Measurements from ENCODE around the gene PPL. TPM values are rescaled to one million over a fixed set of nuclear protein-coding genes. Genes with fewer than 3 reads are reported as not detected.

Gene PPL
- total and polyA plus RNA-seq, 2 of the 13 experiments (the other 11 are each of a cell fraction or from before 2014, with no cell fraction given) = 5.7 to 6.6 TPM

DNA sequence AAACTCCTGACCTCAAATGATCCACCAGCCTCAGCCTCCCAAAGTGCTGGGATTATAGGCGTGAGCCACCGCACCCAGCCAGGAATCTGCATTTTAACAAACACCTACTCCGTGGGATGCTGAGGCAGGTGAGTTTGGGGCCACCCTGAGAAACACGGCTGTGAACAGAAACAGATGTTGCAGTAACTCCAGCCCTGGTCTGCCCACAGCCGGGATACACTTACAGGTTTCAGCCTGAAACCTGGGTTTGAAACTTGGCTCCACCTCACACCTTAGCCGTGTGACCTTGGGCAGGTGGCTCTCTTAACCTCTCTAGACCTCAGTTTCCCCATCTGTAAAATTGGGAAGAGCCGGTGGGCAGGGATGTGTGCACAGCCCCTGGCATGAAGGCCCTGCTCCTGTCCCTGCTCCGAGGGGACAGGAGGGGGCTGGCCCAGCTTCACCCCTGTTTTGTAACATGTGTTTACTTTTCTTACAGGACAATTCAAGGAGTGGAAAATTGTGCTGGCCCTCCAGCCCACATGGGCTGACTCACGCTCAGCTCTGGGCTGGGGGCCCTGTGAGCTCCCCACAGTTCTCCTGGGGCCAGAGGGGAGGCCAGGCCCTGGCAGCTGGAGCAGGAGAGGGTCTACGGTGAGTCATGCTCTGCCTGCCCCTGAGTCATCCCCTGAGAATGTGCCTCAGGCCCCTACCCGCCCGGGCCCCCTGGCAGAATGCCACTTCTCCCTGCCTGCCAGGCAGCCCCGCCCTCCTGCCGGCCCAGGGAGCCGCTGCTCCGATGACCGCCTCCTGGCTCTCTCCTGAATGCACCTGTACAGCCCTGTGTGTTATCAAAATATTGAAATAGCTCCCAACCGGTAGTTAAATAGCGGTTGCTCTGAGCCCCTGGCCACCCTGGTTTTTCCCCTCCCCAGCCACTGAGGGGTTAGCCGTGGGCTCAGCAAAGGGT is 7.7 kb upstream of the PPL start (continued):
- TF ChIP-seq, protein P1, sequence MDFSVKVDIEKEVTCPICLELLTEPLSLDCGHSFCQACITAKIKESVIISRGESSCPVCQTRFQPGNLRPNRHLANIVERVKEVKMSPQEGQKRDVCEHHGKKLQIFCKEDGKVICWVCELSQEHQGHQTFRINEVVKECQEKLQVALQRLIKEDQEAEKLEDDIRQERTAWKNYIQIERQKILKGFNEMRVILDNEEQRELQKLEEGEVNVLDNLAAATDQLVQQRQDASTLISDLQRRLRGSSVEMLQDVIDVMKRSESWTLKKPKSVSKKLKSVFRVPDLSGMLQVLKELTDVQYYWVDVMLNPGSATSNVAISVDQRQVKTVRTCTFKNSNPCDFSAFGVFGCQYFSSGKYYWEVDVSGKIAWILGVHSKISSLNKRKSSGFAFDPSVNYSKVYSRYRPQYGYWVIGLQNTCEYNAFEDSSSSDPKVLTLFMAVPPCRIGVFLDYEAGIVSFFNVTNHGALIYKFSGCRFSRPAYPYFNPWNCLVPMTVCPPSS (IDR thresholded peaks at IDR 0.05) = no peak
- TF ChIP-seq RXRB (CRISPR knock-in tag; IDR thresholded peaks at IDR 0.05; ENCODE audit: borderline replicate concordance) = peak; percentile 97
- no peak for TF ChIP-seq RBAK (CRISPR knock-in tag; IDR thresholded peaks at IDR 0.05)
- TF ChIP-seq KDM3A (CRISPR knock-in tag; IDR thresholded peaks at IDR 0.05; ENCODE audit: low read depth) = peak; percentile 83
- TF ChIP-seq MBD4 (IDR thresholded peaks at IDR 0.05; ENCODE audit: borderline replicate concordance, low read length) = no peak
- TF ChIP-seq TARDBP (CRISPR knock-in tag; IDR thresholded peaks at IDR 0.05) = peak; percentile 52; the same call in 1 of the 2 replicates
- TF ChIP-seq TEAD2 (CRISPR knock-in tag; IDR thresholded peaks at IDR 0.05) = no peak; the same call in 1 of the 2 replicates
- TF ChIP-seq, protein P2, sequence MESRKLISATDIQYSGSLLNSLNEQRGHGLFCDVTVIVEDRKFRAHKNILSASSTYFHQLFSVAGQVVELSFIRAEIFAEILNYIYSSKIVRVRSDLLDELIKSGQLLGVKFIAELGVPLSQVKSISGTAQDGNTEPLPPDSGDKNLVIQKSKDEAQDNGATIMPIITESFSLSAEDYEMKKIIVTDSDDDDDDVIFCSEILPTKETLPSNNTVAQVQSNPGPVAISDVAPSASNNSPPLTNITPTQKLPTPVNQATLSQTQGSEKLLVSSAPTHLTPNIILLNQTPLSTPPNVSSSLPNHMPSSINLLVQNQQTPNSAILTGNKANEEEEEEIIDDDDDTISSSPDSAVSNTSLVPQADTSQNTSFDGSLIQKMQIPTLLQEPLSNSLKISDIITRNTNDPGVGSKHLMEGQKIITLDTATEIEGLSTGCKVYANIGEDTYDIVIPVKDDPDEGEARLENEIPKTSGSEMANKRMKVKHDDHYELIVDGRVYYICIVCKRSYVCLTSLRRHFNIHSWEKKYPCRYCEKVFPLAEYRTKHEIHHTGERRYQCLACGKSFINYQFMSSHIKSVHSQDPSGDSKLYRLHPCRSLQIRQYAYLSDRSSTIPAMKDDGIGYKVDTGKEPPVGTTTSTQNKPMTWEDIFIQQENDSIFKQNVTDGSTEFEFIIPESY (CRISPR knock-in tag; IDR thresholded peaks at IDR 0.05) = peak; percentile 54
- peak; percentile 45; the same call in 1 of the 2 replicates for TF ChIP-seq ZNF556 (CRISPR knock-in tag; IDR thresholded peaks at IDR 0.05; ENCODE audit: borderline replicate concordance)
- peak; percentile 66 for TF ChIP-seq HDAC1 (CRISPR knock-in tag; IDR thresholded peaks at IDR 0.05)
- peak; percentile 82; the same call in 1 of the 2 replicates for TF ChIP-seq SIN3A (IDR thresholded peaks at IDR 0.05; ENCODE audit: borderline replicate concordance, low read depth, low read length)
- TF ChIP-seq, protein P3, sequence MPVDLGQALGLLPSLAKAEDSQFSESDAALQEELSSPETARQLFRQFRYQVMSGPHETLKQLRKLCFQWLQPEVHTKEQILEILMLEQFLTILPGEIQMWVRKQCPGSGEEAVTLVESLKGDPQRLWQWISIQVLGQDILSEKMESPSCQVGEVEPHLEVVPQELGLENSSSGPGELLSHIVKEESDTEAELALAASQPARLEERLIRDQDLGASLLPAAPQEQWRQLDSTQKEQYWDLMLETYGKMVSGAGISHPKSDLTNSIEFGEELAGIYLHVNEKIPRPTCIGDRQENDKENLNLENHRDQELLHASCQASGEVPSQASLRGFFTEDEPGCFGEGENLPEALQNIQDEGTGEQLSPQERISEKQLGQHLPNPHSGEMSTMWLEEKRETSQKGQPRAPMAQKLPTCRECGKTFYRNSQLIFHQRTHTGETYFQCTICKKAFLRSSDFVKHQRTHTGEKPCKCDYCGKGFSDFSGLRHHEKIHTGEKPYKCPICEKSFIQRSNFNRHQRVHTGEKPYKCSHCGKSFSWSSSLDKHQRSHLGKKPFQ (CRISPR knock-in tag; IDR thresholded peaks at IDR 0.05; ENCODE audit: insufficient replicate concordance) = peak; percentile 20
- TF ChIP-seq ZNF614 (CRISPR knock-in tag; IDR thresholded peaks at IDR 0.05; ENCODE audit: borderline replicate concordance) = peak; percentile 87; the same call in 1 of the 2 replicates
- TF ChIP-seq, protein P4, sequence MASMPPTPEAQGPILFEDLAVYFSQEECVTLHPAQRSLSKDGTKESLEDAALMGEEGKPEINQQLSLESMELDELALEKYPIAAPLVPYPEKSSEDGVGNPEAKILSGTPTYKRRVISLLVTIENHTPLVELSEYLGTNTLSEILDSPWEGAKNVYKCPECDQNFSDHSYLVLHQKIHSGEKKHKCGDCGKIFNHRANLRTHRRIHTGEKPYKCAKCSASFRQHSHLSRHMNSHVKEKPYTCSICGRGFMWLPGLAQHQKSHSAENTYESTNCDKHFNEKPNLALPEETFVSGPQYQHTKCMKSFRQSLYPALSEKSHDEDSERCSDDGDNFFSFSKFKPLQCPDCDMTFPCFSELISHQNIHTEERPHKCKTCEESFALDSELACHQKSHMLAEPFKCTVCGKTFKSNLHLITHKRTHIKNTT (CRISPR knock-in tag; IDR thresholded peaks at IDR 0.05) = no peak
- TF ChIP-seq RFXANK (CRISPR knock-in tag; IDR thresholded peaks at IDR 0.05) = peak; percentile 42; the same call in 1 of the 2 replicates
- TF ChIP-seq ATM (IDR thresholded peaks at IDR 0.05; ENCODE audit: borderline replicate concordance) = no peak
- TF ChIP-seq ZFX (CRISPR knock-in tag; IDR thresholded peaks at IDR 0.05; ENCODE audit: low read depth) = peak; percentile 77
- TF ChIP-seq ZNF777 (CRISPR knock-in tag; IDR thresholded peaks at IDR 0.05) = no peak
- TF ChIP-seq, protein P5, sequence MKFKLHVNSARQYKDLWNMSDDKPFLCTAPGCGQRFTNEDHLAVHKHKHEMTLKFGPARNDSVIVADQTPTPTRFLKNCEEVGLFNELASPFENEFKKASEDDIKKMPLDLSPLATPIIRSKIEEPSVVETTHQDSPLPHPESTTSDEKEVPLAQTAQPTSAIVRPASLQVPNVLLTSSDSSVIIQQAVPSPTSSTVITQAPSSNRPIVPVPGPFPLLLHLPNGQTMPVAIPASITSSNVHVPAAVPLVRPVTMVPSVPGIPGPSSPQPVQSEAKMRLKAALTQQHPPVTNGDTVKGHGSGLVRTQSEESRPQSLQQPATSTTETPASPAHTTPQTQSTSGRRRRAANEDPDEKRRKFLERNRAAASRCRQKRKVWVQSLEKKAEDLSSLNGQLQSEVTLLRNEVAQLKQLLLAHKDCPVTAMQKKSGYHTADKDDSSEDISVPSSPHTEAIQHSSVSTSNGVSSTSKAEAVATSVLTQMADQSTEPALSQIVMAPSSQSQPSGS (CRISPR knock-in tag; IDR thresholded peaks at IDR 0.05) = peak; percentile 81
- TF ChIP-seq ZNF776 (CRISPR knock-in tag; IDR thresholded peaks at IDR 0.05) = peak; percentile 22; the same call in 1 of the 2 replicates

Data from HepG2 (cell line).